NCI-H748 (cell line): ENCODE data around the gene SAT1.
A peak's percentile ranks its signal among the peaks of the same experiment; 100 is the strongest.
"Not testable (repeated sequence)": the region's sequence is repeated elsewhere in the genome, so short reads cannot be mapped to it uniquely, and the experiment has no call there.

Source experiments
- DNase-seq: peaks from one replicate; lab custom pipeline; 2025; ENCODE audit not compliant: unreplicated experiment; lab: John Stamatoyannopoulos, UW

The SAT1 gene

GRCh38 chrX:23782863-23783588 lies at the start of gene SAT1:
SAT1 (plus strand) TSS chrX:23783173; CDS start chrX:23783352, 179 bp downstream.
- DNase-seq: peak; percentile 96

GRCh38 chrX:23736030-23736429 lies 46.9 kb upstream of the SAT1 start:
- DNase-seq: peak; percentile 74

GRCh38 chrX:23737413-23737812 lies 45.6 kb upstream of the SAT1 start:
- no peak for DNase-seq

GRCh38 chrX:23742174-23742696 lies 40.7 kb upstream of the SAT1 start:
- peak; percentile 19 for DNase-seq

GRCh38 chrX:23742697-23743622 lies 40.0 kb upstream of the SAT1 start, which contains the start of gene ACOT9:
ACOT9 (minus strand) TSS chrX:23743276; CDS start chrX:23743144, 132 bp downstream.
- peak; percentile 94 for DNase-seq

- not testable (repeated sequence) for DNase-seq
These were observed 39.4 kb upstream of the SAT1 start for GRCh38 chrX:23743623-23743971.

GRCh38 chrX:23745786-23746185 lies 37.2 kb upstream of the SAT1 start:
- DNase-seq: no peak

- DNase-seq: no peak
These were observed 33.8 kb upstream of the SAT1 start for GRCh38 chrX:23749129-23749528.

- DNase-seq: no peak
These were observed 33.4 kb upstream of the SAT1 start for GRCh38 chrX:23749576-23749975.

- no peak for DNase-seq
These were observed 30.1 kb upstream of the SAT1 start for GRCh38 chrX:23752740-23753415.

- DNase-seq: no peak
These were observed 28.3 kb upstream of the SAT1 start for GRCh38 chrX:23754664-23755063.

- peak; percentile 75 for DNase-seq
These were observed 26.8 kb upstream of the SAT1 start for GRCh38 chrX:23756165-23756564.

GRCh38 chrX:23759821-23760220 lies 23.2 kb upstream of the SAT1 start:
- no peak for DNase-seq

GRCh38 chrX:23764188-23764984 lies 18.6 kb upstream of the SAT1 start:
- peak; percentile 50 for DNase-seq

- no peak for DNase-seq
These were observed 17.5 kb upstream of the SAT1 start for GRCh38 chrX:23765449-23765848.

- DNase-seq: no peak
These were observed 17.1 kb upstream of the SAT1 start for GRCh38 chrX:23765868-23766267.

GRCh38 chrX:23766650-23767551 lies 16.1 kb upstream of the SAT1 start:
- DNase-seq: peak; percentile 21

GRCh38 chrX:23770142-23770541 lies 12.8 kb upstream of the SAT1 start:
- DNase-seq: no peak

- DNase-seq: not testable (repeated sequence)
These were observed 11.9 kb upstream of the SAT1 start for GRCh38 chrX:23771086-23771485.
